T-cell (primary cell): ENCODE data around the gene NUP188. TPM values are rescaled to one million over a fixed set of nuclear protein-coding genes. Genes with fewer than 3 reads are reported as not detected.

ENCODE experiments used
- ATAC-seq, 4 experiments: fragments of 200-7000 bp in 3 of 4; fragments of 150-1000 bp in 1 of 4; cut with Tn5 transposase; replicated peaks in 1 of 4; 1 replicate in 3 of 4; 2 replicates in 1 of 4; pipeline ENCODE4 v1.10.0; 2021; ENCODE audit warnings: moderate library complexity in 3 of 4, mild to moderate bottlenecking in 2 of 4, moderate number of reproducible peaks in 1 of 4
- CTCF ChIA-PET, 2 donors: fragments of 300-600 bp; sonication (Branson Sonifier 250); formaldehyde crosslinking; loops; one replicate each; lab custom pipeline; 2022; ENCODE audit warnings: antibody characterized with exemption in 2 of 2; lab: Charles Lee
- POLR2A ChIA-PET, 2 donors: fragments of 300-600 bp; sonication (Branson Sonifier 250); formaldehyde crosslinking; loops; one replicate each; lab custom pipeline; 2022; ENCODE audit warnings: antibody characterized with exemption in 2 of 2; lab: Charles Lee
- DNase-seq, 35 experiments: peaks; one replicate each; pipeline versions ENCODE4 v3.0.0 to v3.0.0-alpha.2; 2013 to 2023
- H3K27ac ChIP-seq: one replicate; pipeline ENCODE4 v1.5.1; 2013; ENCODE audit warnings: low read length
- H3K27me3 ChIP-seq, 2 experiments: replicated peaks in 1 of 2; 1 replicate in 1 of 2; 2 replicates in 1 of 2; pipeline versions ENCODE4 v1.6.1 to v1.7.0; 2013; ENCODE audit warnings: low read length in 1 of 2, mixed read lengths in 1 of 2; ENCODE audit not compliant: control insufficient read depth in 2 of 2, insufficient read depth in 2 of 2; ENCODE audit errors: extremely low read depth in 1 of 2
- H3K36me3 ChIP-seq, 2 donors: 1 replicate in 1 of 2; 2 replicates in 1 of 2; pipeline versions ENCODE4 v1.6.1 to v1.7.0; 2013; ENCODE audit warnings: low read length in 1 of 2; ENCODE audit not compliant: control insufficient read depth in 2 of 2, insufficient read depth in 1 of 2; ENCODE audit errors: extremely low read depth in 1 of 2
- H3K4me1 ChIP-seq, 2 experiments: 1 replicate in 1 of 2; 2 replicates in 1 of 2; pipeline versions ENCODE4 v1.6.1 to v1.7.0; 2013; ENCODE audit warnings: low read length in 2 of 2, mixed read lengths in 1 of 2; ENCODE audit not compliant: insufficient read depth in 2 of 2, control insufficient read depth in 1 of 2; ENCODE audit errors: extremely low read depth in 1 of 2
- H3K4me3 ChIP-seq, 2 donors: 1 replicate in 1 of 2; 2 replicates in 1 of 2; pipeline versions ENCODE4 v1.5.1 to v1.7.0; 2013; ENCODE audit warnings: mild to moderate bottlenecking in 2 of 2, low read length in 1 of 2, moderate library complexity in 1 of 2; ENCODE audit not compliant: control insufficient read depth in 1 of 2; ENCODE audit errors: extremely low read depth in 1 of 2
- H3K9me3 ChIP-seq: 2 replicates; pipeline ENCODE4 v1.7.0; 2013
- H3K27ac Mint-ChIP-seq, 2 donors: one replicate each; pipeline ENCODE4 v1.8.0; 2020 to 2021; ENCODE audit warnings: mild to moderate bottlenecking in 2 of 2, mixed read lengths in 2 of 2
- H3K27me3 Mint-ChIP-seq, 2 donors: one replicate each; pipeline ENCODE4 v1.8.0; 2021 to 2022; ENCODE audit warnings: mixed read lengths in 2 of 2
- H3K36me3 Mint-ChIP-seq: one replicate; pipeline ENCODE4 v1.8.0; 2021; ENCODE audit warnings: mixed read lengths
- H3K4me1 Mint-ChIP-seq, 3 donors: one replicate each; pipeline ENCODE4 v1.8.0; 2020 to 2022; ENCODE audit warnings: mixed read lengths in 3 of 3, mild to moderate bottlenecking in 1 of 3
- H3K4me3 Mint-ChIP-seq, 3 donors: one replicate each; pipeline ENCODE4 v1.8.0; 2020 to 2022; ENCODE audit warnings: mild to moderate bottlenecking in 3 of 3, mixed read lengths in 3 of 3, moderate library complexity in 3 of 3
- H3K9me3 Mint-ChIP-seq, 3 donors: one replicate each; pipeline ENCODE4 v1.8.0; 2020 to 2022; ENCODE audit warnings: mixed read lengths in 3 of 3
- WGBS: methylation state at CpG from one replicate; pipeline ENCODE4 v1.1.5; 2013; ENCODE audit warnings: missing lambda C conversion rate; ENCODE audit not compliant: insufficient coverage; 5-methylcytosine and 5-hydroxymethylcytosine counted together
- total RNA-seq, 35 experiments: library from RNA in 6 of 35; stranded (reverse) in 6 of 35; fragments of 120-200 nt in 1 of 35; gene quantifications; one replicate each; pipeline versions ENCODE4 v1.2.1 to v1.2.4 and lab custom pipeline; 2013 to 2026

NUP188 gene
- total RNA-seq, 5 donors from 2014 or later (not counting 1 experiment from before 2014, with no cell fraction given) = 51.0 to 78.4 (median 71.3) TPM

DNA sequence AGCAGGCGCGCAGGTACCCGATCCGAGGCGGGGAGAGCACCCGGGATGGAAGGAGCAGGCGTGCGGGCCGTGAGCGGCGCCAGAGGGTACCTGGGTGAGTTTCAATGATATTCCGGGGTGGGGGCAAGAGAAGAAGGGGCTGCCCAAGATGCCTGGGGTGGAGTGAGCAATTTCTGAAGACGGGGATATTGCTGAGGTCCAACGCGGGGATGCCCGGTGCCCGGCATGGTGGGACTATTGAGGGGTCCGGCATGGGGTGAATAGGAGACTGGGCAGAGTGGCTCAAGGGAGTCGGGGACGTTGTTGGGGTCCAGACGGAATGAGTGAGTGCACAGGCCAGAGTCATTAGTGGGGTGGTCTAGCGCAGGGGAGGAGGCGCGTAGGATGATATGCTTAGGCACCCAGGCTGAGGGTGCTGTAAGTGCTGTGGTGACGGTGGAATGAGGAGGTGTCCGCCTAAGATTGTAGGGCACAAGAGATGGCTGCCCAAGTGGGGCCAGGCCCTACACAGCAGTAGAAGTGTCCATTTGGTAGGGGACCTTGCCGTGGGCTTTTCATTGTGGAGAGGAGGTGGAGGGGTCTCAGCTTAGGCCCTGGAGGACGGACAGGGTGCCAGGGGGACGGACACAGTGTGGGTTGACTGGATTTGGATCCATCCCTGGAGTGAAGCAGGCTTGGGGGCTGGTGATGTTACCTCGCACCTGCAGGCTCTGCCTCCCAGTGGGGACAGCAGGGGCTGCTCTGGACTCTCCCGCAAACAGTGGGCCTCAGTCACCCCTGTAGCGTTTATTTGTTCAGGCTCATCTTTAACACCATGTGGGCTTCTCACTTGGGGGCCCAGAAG lies 89.6 kb downstream of the NUP188 start:
- Histone ChIP-seq H3K4me3 (peak overlapping the region; percentile 84 to 90), H3K36me3 (peaks cover 0 to 17% of the 10 kb centered on the region in 2 donors), H3K9me3 (no peaks in the 10 kb centered on the region), H3K4me1 (peaks cover 10 to 31% of the 10 kb centered on the region in 2 experiments), H3K27me3 (no peaks in the 10 kb centered on the region), H3K27ac (no peak overlapping the region)
- peaks cover 31 to 39% (median 36%) of the 10 kb centered on the region in 3 donors for H3K4me1 Mint-ChIP-seq
- ATAC-seq (no peak), DNase-seq (peak in 1 of 35 experiments; percentile 18)
- WGBS = 20% methylated on average over 31 of the region's 32 CpGs
- peak overlapping the region; percentile 95 to 99 (median 95) for H3K4me3 Mint-ChIP-seq
- no peaks in the 10 kb centered on the region for H3K27me3 Mint-ChIP-seq
- H3K9me3 Mint-ChIP-seq = no peaks in the 10 kb centered on the region
- H3K27ac Mint-ChIP-seq = peak overlapping the region; percentile 80 to 90
- peaks cover 7% of the 10 kb centered on the region for H3K36me3 Mint-ChIP-seq
- ChIA-PET POLR2A (interaction anchor here in 1 of 2 donors (0.6 kb wide), 1 partner anchor 11 kb away, joined by 3 read pairs; no protein-coding TSS in a partner anchor), CTCF (interaction anchor here in 1 of 2 donors (1.0 kb wide), 2 partner anchors 44 to 588 kb away, joined by 3 to 4 read pairs; partner anchors contain the start of gene DOLPP1)

DNA sequence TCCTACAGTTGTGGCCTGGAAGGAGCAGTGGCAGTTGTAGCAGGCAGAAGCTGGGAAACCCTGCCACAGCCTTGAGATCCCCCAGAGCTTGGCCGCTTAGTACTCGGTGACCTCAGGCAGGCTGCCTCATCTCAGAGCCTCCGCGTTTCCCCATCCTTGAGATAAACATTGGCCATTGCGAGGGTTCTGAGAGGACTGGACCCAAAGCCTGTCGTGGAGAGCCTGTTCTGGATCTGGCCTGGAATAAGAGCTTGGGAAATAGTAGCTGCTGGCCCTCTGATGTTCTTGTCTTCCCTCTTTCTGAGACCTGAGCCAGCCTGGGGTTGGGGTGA lies 90.2 kb downstream of the NUP188 start:
- peaks cover 31 to 39% (median 36%) of the 10 kb centered on the region in 3 donors for H3K4me1 Mint-ChIP-seq
- ATAC-seq (no peak), DNase-seq (no peak)
- H3K9me3 Mint-ChIP-seq = no peaks in the 10 kb centered on the region
- peaks cover 11% of the 10 kb centered on the region for H3K36me3 Mint-ChIP-seq
- no peaks in the 10 kb centered on the region for H3K27me3 ChIP-seq
- CTCF ChIA-PET = no interaction called here
- H3K36me3 ChIP-seq = peaks cover 0 to 23% of the 10 kb centered on the region in 2 donors
- H3K4me1 ChIP-seq = peaks cover 10 to 31% of the 10 kb centered on the region in 2 experiments
- no peak overlapping the region for H3K27ac Mint-ChIP-seq
- H3K4me3 Mint-ChIP-seq = peak overlapping the region; percentile 95 to 99 (median 95)
- POLR2A ChIA-PET = no interaction called here
- H3K27ac ChIP-seq = no peak overlapping the region
- no peaks in the 10 kb centered on the region for H3K9me3 ChIP-seq
- no peaks in the 10 kb centered on the region for H3K27me3 Mint-ChIP-seq
- H3K4me3 ChIP-seq = peak overlapping the region; percentile 84 to 90
- WGBS = 100% methylated on average over 3 of the region's 6 CpGs

DNA sequence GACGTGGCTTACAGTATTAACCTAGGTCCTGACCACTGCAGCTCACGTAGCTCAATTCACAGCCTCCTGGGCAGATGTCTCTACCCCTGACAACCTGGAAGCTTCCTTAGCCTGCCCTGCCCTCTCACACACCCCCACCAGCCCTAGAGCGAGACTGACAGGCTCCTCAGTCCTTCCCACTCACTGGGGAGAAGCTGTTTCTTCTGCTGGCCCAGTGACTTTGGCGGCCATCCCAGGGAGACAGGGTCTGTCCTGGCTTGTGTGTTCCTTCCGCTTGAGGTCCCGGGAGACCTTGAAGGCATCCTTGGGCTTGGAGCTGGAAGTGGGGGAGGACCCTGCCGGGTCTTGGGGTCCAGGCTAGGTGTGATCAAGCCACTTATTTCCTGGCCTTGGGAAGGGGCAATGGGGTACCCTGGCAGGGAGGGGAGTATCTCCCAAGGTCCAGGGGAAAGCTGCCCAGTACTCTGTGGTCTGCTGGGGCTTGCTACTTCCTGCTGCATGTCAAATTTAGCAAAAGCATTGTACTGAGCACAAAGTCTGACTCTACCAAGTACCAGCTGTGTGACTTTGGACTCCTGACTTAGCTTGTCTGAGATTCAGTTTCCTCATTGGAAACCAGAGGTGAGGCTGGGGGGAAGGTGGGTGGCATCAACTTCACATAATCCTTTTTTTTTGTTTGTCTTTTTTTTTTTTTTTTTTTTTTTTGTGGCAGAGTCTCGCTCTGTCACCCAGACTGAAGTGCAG lies 90.8 kb downstream of the NUP188 start:
- Mint-ChIP-seq H3K9me3 (no peaks in the 10 kb centered on the region), H3K27ac (no peak overlapping the region), H3K36me3 (peaks cover 12% of the 10 kb centered on the region), H3K4me3 (peak overlapping the region; percentile 95 to 99 (median 95)), H3K4me1 (peaks cover 31 to 39% (median 36%) of the 10 kb centered on the region in 3 donors), H3K27me3 (no peaks in the 10 kb centered on the region)
- POLR2A ChIA-PET = interaction anchor here in 1 of 2 donors (0.7 kb wide), 2 partner anchors 8 to 602 kb away, joined by 5 to 15 read pairs; no protein-coding TSS in a partner anchor
- no peaks in the 10 kb centered on the region for H3K9me3 ChIP-seq
- 59% methylated on average over 2 of the region's 8 CpGs for WGBS
- H3K4me1 ChIP-seq = peaks cover 10 to 31% of the 10 kb centered on the region in 2 experiments
- CTCF ChIA-PET = no interaction called here
- peaks cover 0 to 25% of the 10 kb centered on the region in 2 donors for H3K36me3 ChIP-seq
- H3K27ac ChIP-seq = no peak overlapping the region
- no peaks in the 10 kb centered on the region for H3K27me3 ChIP-seq
- ATAC-seq (no peak), DNase-seq (no peak)
- no peak overlapping the region for H3K4me3 ChIP-seq

DNA sequence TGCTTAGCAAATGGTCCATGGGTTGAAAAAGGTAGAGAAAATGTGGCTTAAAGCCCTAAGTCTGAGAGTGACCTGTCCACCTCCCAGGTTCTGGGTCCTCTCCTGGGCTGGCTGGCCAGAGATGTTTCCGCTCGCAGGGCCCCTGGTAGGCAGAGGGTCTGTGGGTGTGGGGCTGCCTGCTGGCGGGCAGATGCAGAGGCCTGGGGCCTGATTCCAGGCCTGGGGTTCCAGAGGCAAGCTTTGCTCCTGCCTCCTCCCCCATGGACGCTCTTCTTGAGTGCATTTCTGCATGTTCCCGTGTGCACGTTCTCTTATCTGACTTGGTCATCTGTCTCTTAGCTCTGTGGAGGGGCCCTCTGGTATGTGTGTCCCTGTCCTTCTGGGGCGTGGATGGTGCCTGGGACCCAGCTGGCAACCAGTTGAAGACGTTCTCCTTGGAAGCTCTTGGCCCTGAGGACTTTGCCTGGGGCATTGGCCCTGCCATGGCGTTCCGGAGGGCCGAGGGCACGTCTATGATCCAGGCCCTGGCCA lies 92.7 kb downstream of the NUP188 start:
- Histone ChIP-seq H3K27ac (no peak overlapping the region), H3K27me3 (no peaks in the 10 kb centered on the region), H3K9me3 (no peaks in the 10 kb centered on the region), H3K4me1 (peaks cover 10 to 31% of the 10 kb centered on the region in 2 experiments), H3K36me3 (peaks cover 0 to 34% of the 10 kb centered on the region in 2 donors), H3K4me3 (no peak overlapping the region)
- ChIA-PET POLR2A (interaction anchor here in 1 of 2 donors (0.7 kb wide), 1 partner anchor 12 kb away, joined by 4 read pairs; no protein-coding TSS in a partner anchor), CTCF (no interaction called here)
- no peaks in the 10 kb centered on the region for H3K9me3 Mint-ChIP-seq
- H3K27me3 Mint-ChIP-seq = no peaks in the 10 kb centered on the region
- H3K4me1 Mint-ChIP-seq = peaks cover 31 to 39% (median 36%) of the 10 kb centered on the region in 3 donors
- peaks cover 16% of the 10 kb centered on the region for H3K36me3 Mint-ChIP-seq
- H3K27ac Mint-ChIP-seq = no peak overlapping the region
- ATAC-seq = no peak
- peak overlapping the region in 1 of 3 donors; percentile 12 for H3K4me3 Mint-ChIP-seq
- no peak for DNase-seq
- WGBS = 93% methylated on average over 12 of the region's 12 CpGs

DNA sequence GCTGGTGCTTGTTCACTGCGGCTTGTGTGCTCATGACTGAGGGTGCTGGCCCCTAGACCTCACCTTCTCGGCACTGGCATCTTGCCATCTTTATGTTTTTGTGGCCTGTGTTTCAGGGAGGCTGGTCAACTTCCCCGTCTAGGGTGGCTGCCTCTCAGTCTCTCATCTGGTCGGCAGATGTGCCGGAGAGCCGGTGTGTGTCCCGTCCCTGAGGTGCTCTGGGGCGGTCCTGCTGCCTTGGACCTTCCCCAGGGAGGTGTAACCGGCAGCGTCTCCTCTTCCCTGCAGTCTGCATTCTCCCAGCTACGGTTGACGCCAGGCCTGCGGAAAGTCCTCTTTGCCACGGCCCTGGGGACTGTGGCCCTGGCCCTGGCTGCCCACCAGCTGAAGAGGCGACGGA lies 94.5 kb downstream of the NUP188 start:
- Mint-ChIP-seq H3K9me3 (no peaks in the 10 kb centered on the region), H3K4me3 (no peak overlapping the region), H3K27me3 (no peaks in the 10 kb centered on the region), H3K27ac (no peak overlapping the region), H3K36me3 (peaks cover 16% of the 10 kb centered on the region), H3K4me1 (peaks cover 17 to 26% (median 25%) of the 10 kb centered on the region in 3 donors)
- peaks cover 0 to 42% of the 10 kb centered on the region in 2 donors for H3K36me3 ChIP-seq
- DNase-seq (no peak), ATAC-seq (no peak)
- ChIA-PET POLR2A (no interaction called here), CTCF (no interaction called here)
- H3K27ac ChIP-seq = no peak overlapping the region
- H3K4me1 ChIP-seq = peaks cover 8 to 20% of the 10 kb centered on the region in 2 experiments
- WGBS = 95% methylated on average over 14 of the region's 16 CpGs
- no peak overlapping the region for H3K4me3 ChIP-seq
- no peaks in the 10 kb centered on the region for H3K9me3 ChIP-seq
- H3K27me3 ChIP-seq = no peaks in the 10 kb centered on the region

DNA sequence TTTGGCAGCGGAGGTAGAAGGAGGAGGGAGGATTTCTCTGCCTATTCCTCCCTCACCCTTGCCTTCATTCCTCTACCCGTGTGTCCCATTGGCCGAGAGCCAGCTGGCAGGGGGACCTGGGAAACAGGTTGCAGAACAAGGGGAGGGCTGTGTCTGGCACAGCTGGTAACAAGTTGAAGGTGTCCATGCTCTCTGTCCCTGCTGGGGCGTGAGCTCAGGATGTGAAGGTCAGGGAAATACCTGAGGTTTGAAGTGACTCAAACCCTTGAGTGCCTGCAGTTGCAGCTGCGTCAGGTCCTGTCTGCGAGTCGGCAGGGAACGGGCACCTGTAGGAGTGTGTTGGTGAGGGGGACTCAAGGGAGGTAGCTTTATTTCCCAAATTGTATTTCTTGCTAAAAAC lies 105.1 kb downstream of the NUP188 start:
- no peak overlapping the region for H3K4me3 ChIP-seq
- no peaks in the 10 kb centered on the region for H3K27me3 ChIP-seq
- no peak overlapping the region for H3K27ac Mint-ChIP-seq
- H3K36me3 Mint-ChIP-seq = peaks cover 22% of the 10 kb centered on the region
- 93% methylated on average over 2 of the region's 8 CpGs for WGBS
- DNase-seq (no peak), ATAC-seq (no peak)
- CTCF ChIA-PET = no interaction called here
- H3K4me1 Mint-ChIP-seq = no peaks in the 10 kb centered on the region
- peaks cover 0 to 46% of the 10 kb centered on the region in 2 donors for H3K36me3 ChIP-seq
- no peaks in the 10 kb centered on the region for H3K27me3 Mint-ChIP-seq
- no peaks in the 10 kb centered on the region for H3K9me3 Mint-ChIP-seq
- no peak overlapping the region for H3K27ac ChIP-seq
- POLR2A ChIA-PET = no interaction called here
- H3K9me3 ChIP-seq = no peaks in the 10 kb centered on the region
- no peaks in the 10 kb centered on the region for H3K4me1 ChIP-seq
- H3K4me3 Mint-ChIP-seq = no peak overlapping the region
